ENCODE data around the gene PRELID3B. TPM values are rescaled to one million over a fixed set of nuclear protein-coding genes. Genes with fewer than 3 reads are reported as not detected.
"Not testable (repeated sequence)": the region's sequence is repeated elsewhere in the genome, so short reads cannot be mapped to it uniquely, and the experiment has no call there.

The PRELID3B gene
- total RNA-seq, 4 donors from 2014 or later, result 25.4 to 42.2 (median 32.8) TPM

DNA sequence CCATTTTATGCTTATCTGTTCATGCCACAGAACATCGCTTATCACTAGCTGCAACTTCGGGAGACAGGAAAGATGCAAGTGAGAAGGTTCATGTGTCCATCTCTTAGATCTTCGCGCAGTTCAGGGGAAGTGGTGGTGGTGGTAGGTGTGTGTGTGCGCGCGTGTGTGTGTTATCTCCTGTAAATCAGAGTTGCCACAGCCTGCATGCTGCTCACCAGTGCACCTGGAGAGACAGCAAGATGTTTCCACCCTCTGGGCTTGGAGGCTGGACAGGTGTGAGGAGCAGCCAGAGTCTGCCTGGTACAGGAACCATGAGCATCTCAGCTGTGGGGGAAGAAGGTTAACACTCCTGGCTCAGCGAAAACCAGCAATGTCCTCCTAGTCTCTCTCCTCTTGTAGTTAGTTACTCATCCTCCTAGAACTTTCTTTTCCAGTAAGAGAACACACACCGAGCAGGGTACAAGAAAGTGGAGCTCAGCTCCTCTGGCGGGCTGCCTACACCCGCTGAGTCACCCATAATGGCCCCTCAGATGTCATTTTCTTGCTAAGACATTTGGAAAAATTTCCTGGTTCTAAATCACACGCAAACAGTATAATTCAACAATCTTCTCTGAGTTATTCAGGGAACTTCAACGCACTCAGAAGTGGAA is 28.5 kb downstream of the PRELID3B start:
- TF ChIP-seq EP300 (IDR thresholded peaks at IDR 0.05) (no peak), POLR2A (IDR thresholded peaks at IDR 0.05) (no peak), POLR2AphosphoS5 (IDR thresholded peaks at IDR 0.05) (no peak)
- TF ChIP-seq, protein P1, sequence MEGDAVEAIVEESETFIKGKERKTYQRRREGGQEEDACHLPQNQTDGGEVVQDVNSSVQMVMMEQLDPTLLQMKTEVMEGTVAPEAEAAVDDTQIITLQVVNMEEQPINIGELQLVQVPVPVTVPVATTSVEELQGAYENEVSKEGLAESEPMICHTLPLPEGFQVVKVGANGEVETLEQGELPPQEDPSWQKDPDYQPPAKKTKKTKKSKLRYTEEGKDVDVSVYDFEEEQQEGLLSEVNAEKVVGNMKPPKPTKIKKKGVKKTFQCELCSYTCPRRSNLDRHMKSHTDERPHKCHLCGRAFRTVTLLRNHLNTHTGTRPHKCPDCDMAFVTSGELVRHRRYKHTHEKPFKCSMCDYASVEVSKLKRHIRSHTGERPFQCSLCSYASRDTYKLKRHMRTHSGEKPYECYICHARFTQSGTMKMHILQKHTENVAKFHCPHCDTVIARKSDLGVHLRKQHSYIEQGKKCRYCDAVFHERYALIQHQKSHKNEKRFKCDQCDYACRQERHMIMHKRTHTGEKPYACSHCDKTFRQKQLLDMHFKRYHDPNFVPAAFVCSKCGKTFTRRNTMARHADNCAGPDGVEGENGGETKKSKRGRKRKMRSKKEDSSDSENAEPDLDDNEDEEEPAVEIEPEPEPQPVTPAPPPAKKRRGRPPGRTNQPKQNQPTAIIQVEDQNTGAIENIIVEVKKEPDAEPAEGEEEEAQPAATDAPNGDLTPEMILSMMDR (IDR thresholded peaks at IDR 0.05), result no peak
- 60% methylated on average over 13 of the region's 13 CpGs for WGBS
- no peak overlapping the region for H3K4me3 ChIP-seq

DNA sequence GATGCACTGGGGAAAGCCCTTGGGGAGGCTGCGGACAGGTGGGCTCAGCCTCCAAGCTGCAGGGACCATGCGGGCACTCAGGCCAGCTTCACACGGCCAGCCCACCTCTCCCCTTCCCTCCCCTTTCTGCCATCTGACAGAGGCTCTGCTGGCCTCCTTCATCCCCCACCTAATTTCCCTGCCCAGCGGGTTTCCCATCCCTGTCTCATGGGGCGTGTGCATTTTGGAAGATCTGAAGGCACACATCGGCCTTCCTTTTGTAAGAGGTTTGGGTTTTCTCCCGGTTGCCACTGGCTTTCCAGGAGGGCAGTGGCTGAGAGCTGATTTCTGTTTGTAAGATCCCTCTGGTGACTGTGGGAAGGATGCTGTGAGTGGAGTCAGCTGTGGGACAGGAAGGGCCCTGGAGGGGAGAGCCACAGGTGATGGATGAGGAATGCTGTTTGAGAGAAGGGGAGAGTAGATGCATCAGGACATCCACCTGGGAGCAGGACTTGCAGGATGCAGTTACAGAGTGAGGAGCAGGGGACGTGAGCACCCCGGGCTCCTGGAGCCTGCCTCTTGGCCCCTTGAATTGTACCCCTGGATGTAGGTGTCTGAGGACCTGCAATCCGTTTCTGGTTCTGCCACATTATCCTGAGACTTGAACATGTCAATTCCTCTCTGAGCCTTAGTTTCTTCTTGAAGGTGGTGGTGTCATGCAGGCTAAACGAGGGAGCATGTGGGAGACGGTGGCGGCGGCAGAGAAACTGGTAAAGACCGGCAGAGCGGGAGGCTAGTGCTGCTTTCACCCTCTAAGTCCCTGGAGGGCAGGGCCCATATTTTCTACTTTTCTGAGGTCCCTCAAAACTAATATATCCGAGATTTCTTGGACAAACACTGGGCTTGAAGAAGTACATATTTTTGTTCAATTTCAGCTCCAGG is 29.3 kb downstream of the PRELID3B start:
- Histone ChIP-seq H3K36me3 (no peaks in the 10 kb centered on the region), H3K27me3 (no peaks in the 10 kb centered on the region), H3K27ac (no peak overlapping the region), H3K4me3 (no peak overlapping the region), H3K9me3 (no peaks in the 10 kb centered on the region), H3K4me1 (peaks cover 25% of the 10 kb centered on the region)
- WGBS, result 86% methylated on average over 17 of the region's 17 CpGs
- TF ChIP-seq POLR2AphosphoS5 (IDR thresholded peaks at IDR 0.05) (no peak), EP300 (IDR thresholded peaks at IDR 0.05) (no peak), POLR2A (IDR thresholded peaks at IDR 0.05) (no peak)
- TF ChIP-seq, protein P1 (IDR thresholded peaks at IDR 0.05), result no peak
- no peak for DNase-seq (ENCODE audit: low spot score in 2 of 2)

More for the DNA sequence above, 28.5 kb downstream of the PRELID3B start:
- Histone ChIP-seq H3K27ac (no peak overlapping the region), H3K4me1 (peaks cover 25% of the 10 kb centered on the region), H3K36me3 (no peaks in the 10 kb centered on the region), H3K9me3 (no peaks in the 10 kb centered on the region), H3K27me3 (no peaks in the 10 kb centered on the region)
- no peak for DNase-seq (ENCODE audit: low spot score in 2 of 2)

DNA sequence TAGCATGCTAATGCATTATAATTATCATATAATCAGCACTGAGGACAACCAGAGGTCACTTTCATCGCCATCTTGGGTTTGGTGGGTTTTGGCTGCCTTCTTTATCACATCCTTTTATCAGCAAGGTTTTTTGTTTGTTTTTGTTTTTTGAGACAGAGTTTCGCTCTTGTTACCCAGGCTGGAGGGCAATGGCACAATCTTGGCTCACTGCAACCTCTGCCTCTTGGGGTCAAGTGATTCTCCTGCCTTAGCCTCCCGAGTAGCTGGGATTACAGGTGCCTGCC is 30.8 kb downstream of the PRELID3B start:
- peak overlapping the region; percentile 11 for H3K27ac ChIP-seq
- H3K36me3 ChIP-seq; H3K9me3 ChIP-seq; H3K27me3 ChIP-seq; DNase-seq (ENCODE audit: low spot score in 2 of 2); H3K4me3 ChIP-seq: not testable (repeated sequence)
- H3K4me1 ChIP-seq, result peaks cover 30% of the 10 kb centered on the region
- whole genome bisulfite sequencing, result 91% methylated on average over 3 of the region's 3 CpGs

DNA sequence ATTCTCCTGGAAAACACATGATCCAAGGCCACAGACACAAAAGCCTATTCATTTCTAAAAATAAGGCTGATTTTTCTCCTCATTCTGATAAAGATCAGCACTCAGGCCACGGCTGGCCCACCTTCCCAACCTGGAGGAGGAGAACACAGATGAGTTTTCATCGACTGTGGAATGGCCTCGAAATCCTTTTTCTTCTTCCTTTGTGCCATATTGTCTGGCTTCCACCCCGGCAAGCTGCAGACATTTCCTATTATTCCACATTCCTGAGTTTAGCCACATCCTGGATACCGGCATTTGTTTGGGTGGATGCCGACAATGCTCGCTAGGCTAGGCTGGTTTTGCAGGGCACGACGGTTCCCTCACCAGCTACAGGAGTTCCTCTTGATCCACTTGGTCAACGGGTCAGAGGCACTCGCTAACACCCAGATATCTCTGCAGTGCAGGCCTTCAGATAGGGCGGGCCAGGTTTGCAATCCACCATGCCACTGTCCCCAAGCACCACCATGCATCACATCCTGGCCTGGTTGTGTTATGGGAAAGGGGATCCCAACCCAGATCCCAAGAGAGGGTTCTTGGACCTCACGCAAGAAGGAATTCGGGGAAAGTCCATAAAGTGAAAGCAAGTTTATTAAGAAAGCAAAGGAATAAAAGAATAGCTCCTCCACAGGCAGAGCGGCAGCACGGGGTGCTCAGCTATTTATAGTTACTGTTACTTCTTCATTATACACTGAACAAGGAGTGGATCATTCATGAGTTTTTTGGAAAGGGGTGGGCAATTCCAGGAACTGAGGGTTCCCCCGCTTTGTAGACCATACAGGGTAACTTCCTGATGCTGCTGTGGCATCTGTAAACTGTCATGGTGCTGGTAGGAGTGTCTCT is 31.4 kb downstream of the PRELID3B start:
- TF ChIP-seq POLR2A (IDR thresholded peaks at IDR 0.05) (no peak), POLR2AphosphoS5 (IDR thresholded peaks at IDR 0.05) (peak in 1 of 3 donors; percentile 16)
- 34% methylated on average over 17 of the region's 17 CpGs for WGBS
- no peak for DNase-seq (ENCODE audit: low spot score in 2 of 2)
- Histone ChIP-seq H3K4me3 (peak overlapping the region; percentile 1), H3K27me3 (no peaks in the 10 kb centered on the region), H3K4me1 (peaks cover 34% of the 10 kb centered on the region), H3K27ac (peak overlapping the region; percentile 16), H3K36me3 (no peaks in the 10 kb centered on the region), H3K9me3 (no peaks in the 10 kb centered on the region)

DNA sequence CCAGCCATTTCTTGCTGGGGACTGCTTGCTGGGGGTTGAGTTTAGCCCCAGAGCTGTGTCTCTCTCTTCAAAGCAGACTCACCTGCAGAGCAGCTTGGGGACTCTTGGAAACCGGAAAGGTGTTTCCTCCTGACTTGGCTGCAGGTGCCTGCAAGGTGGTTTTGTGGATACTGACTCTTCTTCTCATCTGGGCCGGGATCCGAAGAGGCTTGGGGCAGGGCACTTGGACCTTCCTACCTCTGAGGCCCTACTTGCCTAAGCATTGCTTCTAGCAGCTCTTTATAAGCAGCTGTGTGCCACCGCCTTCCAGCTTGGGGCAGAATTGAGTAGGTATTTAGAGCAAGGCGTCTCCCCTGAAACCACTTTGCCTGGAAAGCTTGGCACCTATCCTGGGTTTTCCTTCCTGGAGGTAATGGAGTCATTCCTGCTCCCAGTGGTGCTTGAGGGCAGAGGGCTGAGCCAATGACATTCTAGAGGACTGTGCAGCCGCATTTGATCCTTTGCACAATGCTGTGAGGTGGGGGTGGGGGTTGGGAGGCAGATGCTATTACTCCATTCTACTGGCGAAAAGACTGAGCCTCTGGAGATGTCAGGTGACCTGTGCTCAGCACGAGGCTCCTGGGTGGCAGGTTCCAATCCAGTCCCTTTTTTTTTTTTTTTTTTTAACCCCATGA is 32.1 kb downstream of the PRELID3B start:
- Histone ChIP-seq H3K4me1 (peaks cover 42% of the 10 kb centered on the region), H3K9me3 (no peaks in the 10 kb centered on the region), H3K36me3 (no peaks in the 10 kb centered on the region), H3K4me3 (no peak overlapping the region), H3K27me3 (no peaks in the 10 kb centered on the region), H3K27ac (peak overlapping the region; percentile 16)
- TF ChIP-seq POLR2AphosphoS5 (IDR thresholded peaks at IDR 0.05) (no peak), POLR2A (IDR thresholded peaks at IDR 0.05) (no peak), EP300 (IDR thresholded peaks at IDR 0.05) (no peak)
- TF ChIP-seq, protein P1 (IDR thresholded peaks at IDR 0.05), result no peak
- DNase-seq (ENCODE audit: low spot score in 2 of 2), result no peak
- WGBS, result 43% methylated on average over 8 of the region's 8 CpGs

Measured in suprapubic skin (tissue), 4 donors.